ENCODE results near the gene NEIL1. TPM values are rescaled to one million over a fixed set of nuclear protein-coding genes. Genes with fewer than 3 reads are reported as not detected.

The NEIL1 gene
- total and polyA plus RNA-seq, 2 of the 8 experiments (the other 6 are each of a cell fraction or from before 2014, with no cell fraction given): 10.4 to 10.9 TPM

DNA sequence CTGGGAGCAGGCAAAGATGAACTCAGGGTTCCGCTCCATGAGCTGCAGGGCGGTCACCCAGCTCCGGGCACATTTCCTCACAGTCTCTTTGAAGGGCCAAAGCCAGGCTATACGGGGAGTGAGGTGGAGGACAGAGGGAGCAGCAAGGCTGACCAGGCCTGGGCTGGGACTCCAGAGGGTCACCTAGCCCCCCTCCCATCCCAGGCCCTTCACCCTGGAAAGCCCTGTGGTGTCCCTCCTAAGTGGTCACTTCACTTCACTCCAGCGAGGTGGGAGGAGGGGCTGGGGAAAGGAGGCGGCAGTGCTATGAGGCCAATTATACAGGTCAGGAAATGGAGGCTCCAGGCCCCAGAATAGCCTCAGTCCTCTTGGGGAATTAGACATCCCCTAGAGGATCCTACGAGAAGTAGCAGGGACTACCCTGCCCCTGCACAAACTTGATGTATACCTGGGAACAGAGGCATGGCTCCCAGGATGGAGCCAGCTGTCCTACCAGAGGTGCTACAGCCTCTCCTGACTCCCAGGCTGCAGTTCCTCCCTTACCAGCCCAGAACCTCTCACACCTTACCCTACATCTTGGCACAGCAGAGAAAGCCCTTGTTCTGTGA, 15.9 kb downstream of the NEIL1 start:
- POLR2A ChIA-PET (ENCODE audit: partially characterized antibody): interaction anchor here (0.8 to 6.5 kb wide), 5 partner anchors 7 to 91 kb away, joined by 3 to 69 read pairs (median 4); partner anchors contain the start of gene NEIL1
- TF ChIP-seq TAF1 (IDR thresholded peaks at IDR 0.05; ENCODE audit: low read depth, low read length) (no peak), CBX5 (IDR thresholded peaks at IDR 0.05; ENCODE audit: low read depth, low read length) (no peak), SUZ12 (IDR thresholded peaks at IDR 0.05; ENCODE audit: low read length) (no peak), RAD21 (IDR thresholded peaks at IDR 0.05 in 1 of 2, conservative IDR thresholded peaks at IDR 0.05 in 1 of 2; ENCODE audit: low read depth in 2 of 2, low read length in 2 of 2) (0 out of 4 replicates have a peak, but pooled peaks of 1 of the 2 experiments have one; percentile 1), SRF (IDR thresholded peaks at IDR 0.05; ENCODE audit: low read depth, low read length) (no peak), KDM1A (IDR thresholded peaks at IDR 0.05; ENCODE audit: borderline replicate concordance, low read length) (no peak), CREB1 (IDR thresholded peaks at IDR 0.05) (no peak), SIN3A (conservative IDR thresholded peaks at IDR 0.05 in 1 of 2, IDR thresholded peaks at IDR 0.05 in 1 of 2; ENCODE audit: low read depth in 1 of 2, low read length in 2 of 2) (no peak)
- TF ChIP-seq, protein P1, sequence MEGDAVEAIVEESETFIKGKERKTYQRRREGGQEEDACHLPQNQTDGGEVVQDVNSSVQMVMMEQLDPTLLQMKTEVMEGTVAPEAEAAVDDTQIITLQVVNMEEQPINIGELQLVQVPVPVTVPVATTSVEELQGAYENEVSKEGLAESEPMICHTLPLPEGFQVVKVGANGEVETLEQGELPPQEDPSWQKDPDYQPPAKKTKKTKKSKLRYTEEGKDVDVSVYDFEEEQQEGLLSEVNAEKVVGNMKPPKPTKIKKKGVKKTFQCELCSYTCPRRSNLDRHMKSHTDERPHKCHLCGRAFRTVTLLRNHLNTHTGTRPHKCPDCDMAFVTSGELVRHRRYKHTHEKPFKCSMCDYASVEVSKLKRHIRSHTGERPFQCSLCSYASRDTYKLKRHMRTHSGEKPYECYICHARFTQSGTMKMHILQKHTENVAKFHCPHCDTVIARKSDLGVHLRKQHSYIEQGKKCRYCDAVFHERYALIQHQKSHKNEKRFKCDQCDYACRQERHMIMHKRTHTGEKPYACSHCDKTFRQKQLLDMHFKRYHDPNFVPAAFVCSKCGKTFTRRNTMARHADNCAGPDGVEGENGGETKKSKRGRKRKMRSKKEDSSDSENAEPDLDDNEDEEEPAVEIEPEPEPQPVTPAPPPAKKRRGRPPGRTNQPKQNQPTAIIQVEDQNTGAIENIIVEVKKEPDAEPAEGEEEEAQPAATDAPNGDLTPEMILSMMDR (IDR thresholded peaks at IDR 0.05; ENCODE audit: control extremely low read depth in 1 of 3, insufficient read depth in 1 of 3, low read depth in 1 of 3, low read length in 3 of 3): peak in 2 of 3 experiments; percentile 6 to 44; a peak in 2 of 4 replicates

More for the DNA sequence above, 15.9 kb downstream of the NEIL1 start:
- Histone ChIP-seq H3K23me2 (ENCODE audit: low read depth, low read length) (no peaks in the 10 kb centered on the region), H4K20me1 (replicated peaks in 1 of 2; ENCODE audit: control insufficient read depth in 1 of 2, insufficient read depth in 2 of 2, low read length in 2 of 2) (peaks cover 0 to 5% of the 10 kb centered on the region in 2 experiments), H3K79me1 (ENCODE audit: low read depth, low read length) (no peaks in the 10 kb centered on the region), H2AFZ (ENCODE audit: low read length) (no peak overlapping the region), H3K23ac (ENCODE audit: insufficient read length) (no peak overlapping the region), H2BK15ac (ENCODE audit: low read length) (no peak overlapping the region), H3K27me3 (replicated peaks in 1 of 4; ENCODE audit: control insufficient read depth in 3 of 4, extremely low read depth in 1 of 4, insufficient read depth in 3 of 4, low read length in 3 of 4) (no peaks in the 10 kb centered on the region), H2AK5ac (ENCODE audit: low read depth, low read length) (no peak overlapping the region), H3K36me3 (ENCODE audit: control insufficient read depth in 2 of 4, insufficient read depth in 4 of 4, low read length in 3 of 4) (peaks cover 0 to 15% (median 5%) of the 10 kb centered on the region in 4 experiments; a peak in 5 of 8 replicates), H3K27ac (ENCODE audit: low read depth, low read length) (no peak overlapping the region), H4K91ac (replicated peaks; ENCODE audit: insufficient read length, low read length) (no peak overlapping the region), H3K4me3 (ENCODE audit: extremely low read depth in 1 of 4, insufficient read depth in 2 of 4, low read depth in 3 of 4, low read length in 4 of 4) (no peak overlapping the region), H2BK120ac (replicated peaks; ENCODE audit: low read depth, low read length) (no peak overlapping the region), H3K79me2 (ENCODE audit: control insufficient read depth in 1 of 2, insufficient read depth in 2 of 2, low read length in 2 of 2) (no peaks in the 10 kb centered on the region), H2BK20ac (ENCODE audit: low read length) (no peak overlapping the region), H3K14ac (ENCODE audit: insufficient read length) (no peak overlapping the region), H3K4ac (replicated peaks; ENCODE audit: insufficient read length, low read depth, low read length) (no peak overlapping the region), H4K5ac (ENCODE audit: insufficient read length, low read depth, low read length) (no peak overlapping the region), H3K18ac (ENCODE audit: extremely low read depth, low read length) (no peak overlapping the region), H3K9me3 (ENCODE audit: insufficient read depth in 2 of 2, low read depth in 1 of 2, low read length in 1 of 2) (no peaks in the 10 kb centered on the region), H3K4me2 (ENCODE audit: insufficient read depth in 1 of 2, low read depth in 2 of 2, low read length in 2 of 2) (no peak overlapping the region), H3K9ac (replicated peaks in 1 of 4; ENCODE audit: extremely low read depth in 1 of 4, low read depth in 3 of 4, low read length in 3 of 4) (no peak overlapping the region), H4K8ac (ENCODE audit: extremely low read depth, insufficient read depth, low read length) (no peak overlapping the region; the same call in none of the 2 replicates), H2BK12ac (ENCODE audit: low read depth, low read length) (no peak overlapping the region), H3K56ac (replicated peaks; ENCODE audit: insufficient read length, low read depth, low read length) (no peak overlapping the region), H2BK5ac (ENCODE audit: low read depth, low read length) (no peak overlapping the region), H3K4me1 (replicated peaks in 1 of 4; ENCODE audit: control insufficient read depth in 3 of 4, insufficient read depth in 4 of 4, low read length in 3 of 4) (peaks cover 0 to 4% (median 1%) of the 10 kb centered on the region in 4 experiments; a peak in 3 of 7 replicates)
- FAIRE-seq: no peak
- 87% methylated on average over 7 of the region's 7 CpGs; no CpG with 5 or more reads in 1 of the 2 experiments for WGBS, 2 experiments (ENCODE audit: extremely low coverage in 1 of 2, insufficient coverage in 1 of 2, insufficient read length in 1 of 2, insufficient replicate concordance in 2 of 2, low coverage in 1 of 2, low lambda C conversion rate in 2 of 2, missing lambda C conversion rate in 1 of 2)
- CTCF ChIA-PET (ENCODE audit: partially characterized antibody): interaction anchor here (0.9 to 1.8 kb wide), 4 partner anchors 9 to 54 kb away, joined by 3 to 11 read pairs (median 4); no protein-coding TSS in a partner anchor
- DNase-seq (ENCODE audit: low read depth in 1 of 2, low spot score in 2 of 2): no peak
